ENCODE measurements around the gene PTPN14.

DNA sequence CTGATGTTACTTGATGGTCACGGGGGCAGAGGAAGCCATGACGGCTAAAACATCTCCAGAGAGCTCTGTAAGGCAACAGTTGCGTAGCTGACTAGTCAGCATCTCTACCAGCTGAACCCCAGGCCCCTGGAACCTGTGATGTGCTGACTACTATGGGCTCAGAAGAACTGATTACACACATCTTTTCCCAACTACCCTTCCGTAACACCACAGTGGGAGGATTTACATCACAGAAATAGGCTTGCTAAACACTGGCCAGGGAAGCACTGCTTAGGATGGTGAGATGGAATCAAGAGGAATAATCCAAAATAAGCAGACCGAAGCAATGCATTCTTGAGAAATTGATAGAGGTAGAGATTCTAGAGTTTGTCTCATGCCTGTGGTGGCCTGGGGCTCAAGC lies 148.0 kb downstream of the PTPN14 start:
- TF ChIP-seq, protein P1, sequence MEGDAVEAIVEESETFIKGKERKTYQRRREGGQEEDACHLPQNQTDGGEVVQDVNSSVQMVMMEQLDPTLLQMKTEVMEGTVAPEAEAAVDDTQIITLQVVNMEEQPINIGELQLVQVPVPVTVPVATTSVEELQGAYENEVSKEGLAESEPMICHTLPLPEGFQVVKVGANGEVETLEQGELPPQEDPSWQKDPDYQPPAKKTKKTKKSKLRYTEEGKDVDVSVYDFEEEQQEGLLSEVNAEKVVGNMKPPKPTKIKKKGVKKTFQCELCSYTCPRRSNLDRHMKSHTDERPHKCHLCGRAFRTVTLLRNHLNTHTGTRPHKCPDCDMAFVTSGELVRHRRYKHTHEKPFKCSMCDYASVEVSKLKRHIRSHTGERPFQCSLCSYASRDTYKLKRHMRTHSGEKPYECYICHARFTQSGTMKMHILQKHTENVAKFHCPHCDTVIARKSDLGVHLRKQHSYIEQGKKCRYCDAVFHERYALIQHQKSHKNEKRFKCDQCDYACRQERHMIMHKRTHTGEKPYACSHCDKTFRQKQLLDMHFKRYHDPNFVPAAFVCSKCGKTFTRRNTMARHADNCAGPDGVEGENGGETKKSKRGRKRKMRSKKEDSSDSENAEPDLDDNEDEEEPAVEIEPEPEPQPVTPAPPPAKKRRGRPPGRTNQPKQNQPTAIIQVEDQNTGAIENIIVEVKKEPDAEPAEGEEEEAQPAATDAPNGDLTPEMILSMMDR (conservative IDR thresholded peaks at IDR 0.05) = no peak
- no peak for TF ChIP-seq ZFX (IDR thresholded peaks at IDR 0.05)

All from C4-2B (cell line).